SU-DHL-6 (cell line): Measurements from ENCODE around the gene SETDB2.

ENCODE experiments used
- H2AFZ ChIP-seq: fragments of 200-600 bp; sonication (generic); 2 replicates; pipeline ENCODE4 v1.6.1; 2014; ENCODE audit warnings: low read depth, mild to moderate bottlenecking, moderate library complexity, mixed read lengths, antibody characterized with exemption, low read length; ENCODE audit not compliant: severe bottlenecking
- H3F3A ChIP-seq: fragments of 200-600 bp; shearing (Covaris generic); 2 replicates; pipeline ENCODE4 v1.6.0; 2016; ENCODE audit warnings: antibody characterized with exemption, mild to moderate bottlenecking; ENCODE audit not compliant: insufficient read depth
- H3K27ac ChIP-seq: fragments of 200-600 bp; sonication (generic); 2 replicates; pipeline ENCODE4 v1.5.1; 2016; ENCODE audit warnings: low read depth, mild to moderate bottlenecking, low read length, moderate library complexity, mixed read lengths
- H3K27me3 ChIP-seq: fragments of 200-600 bp; sonication (generic), shearing (Covaris generic); 2 replicates; pipeline ENCODE4 v1.6.0; 2014; ENCODE audit warnings: mild to moderate bottlenecking, low read length
- H3K36me3 ChIP-seq: fragments of 200-600 bp; sonication (generic); 2 replicates; pipeline ENCODE4 v1.6.1; 2014; ENCODE audit warnings: mild to moderate bottlenecking, low read length, mixed read lengths
- H3K4me2 ChIP-seq: fragments of 300-600, 200-600 bp; shearing (Covaris generic), sonication (generic); 2 replicates; pipeline ENCODE4 v1.6.0; 2014; ENCODE audit warnings: low read length, low read depth, mild to moderate bottlenecking; ENCODE audit not compliant: poor library complexity, severe bottlenecking
- H3K4me3 ChIP-seq: fragments of 200-600 bp; sonication (generic); 2 replicates; pipeline ENCODE4 v1.5.1; 2014; ENCODE audit warnings: antibody characterized with exemption, low read length, mild to moderate bottlenecking, mixed read lengths; ENCODE audit not compliant: insufficient read depth, poor library complexity, severe bottlenecking
- H3K79me2 ChIP-seq: fragments of 200-600 bp; sonication (generic); 2 replicates; pipeline ENCODE4 v1.6.1; 2014; ENCODE audit warnings: mild to moderate bottlenecking, low read length, moderate library complexity; ENCODE audit not compliant: insufficient read depth
- H3K9ac ChIP-seq: fragments of 200-600 bp; sonication (generic); 2 replicates; pipeline ENCODE4 v1.7.0; 2014; ENCODE audit warnings: mild to moderate bottlenecking, low read length
- H3K9me2 ChIP-seq: fragments of 200-600 bp; sonication (generic); replicated peaks from 2 replicates; pipeline ENCODE4 v1.6.1; 2014; ENCODE audit warnings: low read length; ENCODE audit not compliant: insufficient read depth
- H3K9me3 ChIP-seq: fragments of 200-600 bp; sonication (generic); 2 replicates; pipeline ENCODE4 v1.6.1; 2014; ENCODE audit warnings: low read length, mixed read lengths; ENCODE audit not compliant: insufficient read depth
- H4K20me1 ChIP-seq: fragments of 200-600 bp; sonication (generic); 2 replicates; pipeline ENCODE4 v1.6.1; 2014; ENCODE audit warnings: low read depth, mild to moderate bottlenecking, antibody characterized with exemption, low read length, moderate library complexity, mixed read lengths
- EZH2phosphoT487 ChIP-seq: fragments of 200-600 bp; sonication (generic), shearing (Covaris generic); conservative IDR thresholded peaks from 2 replicates; pipeline ENCODE4 v1.6.1; 2018; ENCODE audit warnings: mild to moderate bottlenecking, antibody characterized with exemption, low read length, moderate library complexity, mixed read lengths
- TF ChIP-seq, protein P1 (sequence below): fragments of 200-600 bp; sonication (generic); IDR thresholded peaks from one replicate; pipeline ENCODE4 v1.5.1; 2017; ENCODE audit warnings: antibody characterized with exemption, mild to moderate bottlenecking, low read length, moderate library complexity; ENCODE audit not compliant: insufficient read depth, poor library complexity, severe bottlenecking

Gene SETDB2

DNA sequence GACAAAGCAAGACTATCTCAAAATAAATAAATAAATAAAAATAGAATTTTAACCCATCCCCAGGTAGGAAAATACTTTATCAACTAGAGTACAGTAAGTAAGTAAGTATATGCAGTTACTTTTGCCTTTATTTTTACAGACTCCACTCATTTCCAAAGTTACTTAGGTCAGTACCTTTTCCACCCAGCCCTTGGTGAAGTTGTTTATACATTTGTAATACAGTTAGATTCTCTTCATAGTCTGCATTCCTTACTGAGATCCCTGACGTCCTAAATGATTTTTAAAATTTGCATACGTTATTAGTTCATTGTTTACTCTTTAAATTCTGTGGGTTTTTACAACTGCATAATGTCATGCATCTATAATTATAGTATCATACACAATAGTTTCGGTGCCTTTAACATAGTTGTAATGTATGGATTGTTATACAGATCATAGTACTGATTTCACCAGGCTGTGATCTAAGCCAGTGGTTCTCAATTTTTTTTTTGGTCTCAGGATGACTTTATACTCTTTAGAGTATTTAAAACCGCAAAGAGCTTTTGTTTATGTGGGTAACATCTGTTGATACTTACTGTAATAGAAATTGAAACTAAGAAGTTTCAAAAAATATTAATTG is 10.4 kb downstream of the SETDB2 start:
- TF ChIP-seq EZH2phosphoT487, result no peak
- TF ChIP-seq, protein P1, sequence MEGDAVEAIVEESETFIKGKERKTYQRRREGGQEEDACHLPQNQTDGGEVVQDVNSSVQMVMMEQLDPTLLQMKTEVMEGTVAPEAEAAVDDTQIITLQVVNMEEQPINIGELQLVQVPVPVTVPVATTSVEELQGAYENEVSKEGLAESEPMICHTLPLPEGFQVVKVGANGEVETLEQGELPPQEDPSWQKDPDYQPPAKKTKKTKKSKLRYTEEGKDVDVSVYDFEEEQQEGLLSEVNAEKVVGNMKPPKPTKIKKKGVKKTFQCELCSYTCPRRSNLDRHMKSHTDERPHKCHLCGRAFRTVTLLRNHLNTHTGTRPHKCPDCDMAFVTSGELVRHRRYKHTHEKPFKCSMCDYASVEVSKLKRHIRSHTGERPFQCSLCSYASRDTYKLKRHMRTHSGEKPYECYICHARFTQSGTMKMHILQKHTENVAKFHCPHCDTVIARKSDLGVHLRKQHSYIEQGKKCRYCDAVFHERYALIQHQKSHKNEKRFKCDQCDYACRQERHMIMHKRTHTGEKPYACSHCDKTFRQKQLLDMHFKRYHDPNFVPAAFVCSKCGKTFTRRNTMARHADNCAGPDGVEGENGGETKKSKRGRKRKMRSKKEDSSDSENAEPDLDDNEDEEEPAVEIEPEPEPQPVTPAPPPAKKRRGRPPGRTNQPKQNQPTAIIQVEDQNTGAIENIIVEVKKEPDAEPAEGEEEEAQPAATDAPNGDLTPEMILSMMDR, result no peak
- Histone ChIP-seq H3K27ac (peak overlapping the region; percentile 46), H3K27me3 (no peaks in the 10 kb centered on the region), H3F3A (peaks cover 16% of the 10 kb centered on the region; the same call in 1 of the 2 replicates), H3K36me3 (peaks cover 6% of the 10 kb centered on the region; the same call in 1 of the 2 replicates), H3K9me2 (no peaks in the 10 kb centered on the region), H2AFZ (no peak overlapping the region), H4K20me1 (no peaks in the 10 kb centered on the region), H3K79me2 (peaks cover 39% of the 10 kb centered on the region), H3K4me2 (peak overlapping the region; percentile 46), H3K9ac (no peak overlapping the region), H3K4me3 (no peak overlapping the region), H3K9me3 (no peaks in the 10 kb centered on the region)

DNA sequence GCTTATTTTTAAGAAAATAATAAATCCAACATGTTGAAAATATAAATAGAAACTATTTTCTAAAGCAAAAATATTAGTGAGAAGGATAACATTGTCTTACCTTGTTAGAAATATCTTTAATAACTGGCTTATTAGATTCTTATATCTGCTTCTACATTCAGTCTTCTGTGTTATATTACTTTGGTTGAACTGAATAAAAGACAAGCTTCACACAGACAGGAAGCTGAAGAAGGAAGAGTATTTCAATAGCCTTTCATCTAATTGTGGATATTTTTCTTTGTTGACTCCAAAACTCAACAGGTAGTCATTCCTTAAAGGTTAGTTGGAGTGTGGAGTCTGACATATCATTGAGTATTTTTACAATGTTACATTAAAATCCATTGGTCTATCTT is 10.9 kb downstream of the SETDB2 start:
- Histone ChIP-seq H3K9ac (no peak overlapping the region), H3F3A (peaks cover 12% of the 10 kb centered on the region; the same call in 1 of the 2 replicates), H4K20me1 (no peaks in the 10 kb centered on the region), H3K27me3 (no peaks in the 10 kb centered on the region), H3K9me2 (no peaks in the 10 kb centered on the region), H3K4me3 (no peak overlapping the region), H3K9me3 (no peaks in the 10 kb centered on the region), H3K79me2 (peaks cover 34% of the 10 kb centered on the region), H3K27ac (peak overlapping the region; percentile 46), H3K4me2 (peak overlapping the region; percentile 46), H2AFZ (no peak overlapping the region), H3K36me3 (peaks cover 11% of the 10 kb centered on the region; the same call in 1 of the 2 replicates)
- no peak for TF ChIP-seq EZH2phosphoT487
- TF ChIP-seq, protein P1, result no peak

DNA sequence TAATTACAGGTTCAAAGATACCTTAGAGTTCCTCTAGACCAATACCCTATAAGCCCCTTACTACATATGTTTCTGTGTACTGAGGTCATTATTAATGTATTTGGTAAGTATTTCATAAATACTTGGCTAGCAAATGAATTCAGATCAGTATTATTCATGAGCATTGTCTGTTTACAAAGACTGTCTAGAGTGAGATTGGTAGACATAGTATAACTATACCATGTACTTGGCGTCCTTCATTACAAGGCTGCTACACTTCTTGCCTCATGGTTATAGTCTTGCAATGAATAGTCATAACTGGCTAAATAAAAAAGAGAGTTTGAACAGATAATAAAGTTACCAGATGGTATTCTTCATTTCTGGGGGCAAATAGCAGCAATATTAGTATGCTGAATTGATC is 12.1 kb downstream of the SETDB2 start:
- no peaks in the 10 kb centered on the region for H4K20me1 ChIP-seq
- TF ChIP-seq, protein P1, result no peak
- no peak for TF ChIP-seq EZH2phosphoT487
- H3K4me2 ChIP-seq, result no peak overlapping the region
- no peak overlapping the region for H3K4me3 ChIP-seq
- H3F3A ChIP-seq, result peaks cover 12% of the 10 kb centered on the region; the same call in 1 of the 2 replicates
- H3K79me2 ChIP-seq, result peaks cover 28% of the 10 kb centered on the region
- H3K27me3 ChIP-seq, result no peaks in the 10 kb centered on the region
- no peak overlapping the region for H3K27ac ChIP-seq
- H3K9me2 ChIP-seq, result no peaks in the 10 kb centered on the region
- no peaks in the 10 kb centered on the region for H3K9me3 ChIP-seq
- no peak overlapping the region for H3K9ac ChIP-seq
- H2AFZ ChIP-seq, result no peak overlapping the region
- H3K36me3 ChIP-seq, result peaks cover 22% of the 10 kb centered on the region
